HG03095 (cell line): ENCODE results near the gene SEMA4A.
"Not testable (repeated sequence)": the region's sequence is repeated elsewhere in the genome, so short reads cannot be mapped to it uniquely, and the experiment has no call there.

Experiments used
- ATAC-seq: cut with Tn5 transposase; IDR thresholded peaks from one replicate; pipeline ENCODE4 v1.9.1; 2021; ENCODE audit warnings: moderate library complexity; ENCODE audit not compliant: unreplicated experiment

Gene SEMA4A

DNA sequence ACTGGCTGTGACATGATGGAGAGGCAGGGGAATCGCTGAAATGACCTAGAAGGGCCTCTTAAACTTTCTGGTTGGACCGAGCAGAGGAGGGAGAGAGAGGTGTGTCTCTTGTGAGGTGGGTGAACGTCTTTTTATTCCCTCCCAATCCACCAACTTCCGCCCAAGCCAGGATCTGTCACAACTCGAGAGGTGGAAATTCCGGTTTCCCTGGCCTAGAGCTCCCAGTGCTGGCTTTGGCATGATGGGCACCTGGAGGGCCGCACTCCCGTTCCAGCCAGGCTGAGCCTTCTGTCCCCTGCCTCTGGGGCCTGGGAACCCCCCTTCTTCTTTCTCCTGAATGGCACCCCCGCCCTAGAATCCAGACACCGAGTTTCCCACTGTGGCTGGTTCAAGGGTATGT, at the start of gene SEMA4A:
TSS of gene SEMA4A (plus strand) at position 224 of the 400 bp plus-strand sequence. CDS start 994 bp downstream, outside the sequence.
- ATAC-seq = no peak

DNA sequence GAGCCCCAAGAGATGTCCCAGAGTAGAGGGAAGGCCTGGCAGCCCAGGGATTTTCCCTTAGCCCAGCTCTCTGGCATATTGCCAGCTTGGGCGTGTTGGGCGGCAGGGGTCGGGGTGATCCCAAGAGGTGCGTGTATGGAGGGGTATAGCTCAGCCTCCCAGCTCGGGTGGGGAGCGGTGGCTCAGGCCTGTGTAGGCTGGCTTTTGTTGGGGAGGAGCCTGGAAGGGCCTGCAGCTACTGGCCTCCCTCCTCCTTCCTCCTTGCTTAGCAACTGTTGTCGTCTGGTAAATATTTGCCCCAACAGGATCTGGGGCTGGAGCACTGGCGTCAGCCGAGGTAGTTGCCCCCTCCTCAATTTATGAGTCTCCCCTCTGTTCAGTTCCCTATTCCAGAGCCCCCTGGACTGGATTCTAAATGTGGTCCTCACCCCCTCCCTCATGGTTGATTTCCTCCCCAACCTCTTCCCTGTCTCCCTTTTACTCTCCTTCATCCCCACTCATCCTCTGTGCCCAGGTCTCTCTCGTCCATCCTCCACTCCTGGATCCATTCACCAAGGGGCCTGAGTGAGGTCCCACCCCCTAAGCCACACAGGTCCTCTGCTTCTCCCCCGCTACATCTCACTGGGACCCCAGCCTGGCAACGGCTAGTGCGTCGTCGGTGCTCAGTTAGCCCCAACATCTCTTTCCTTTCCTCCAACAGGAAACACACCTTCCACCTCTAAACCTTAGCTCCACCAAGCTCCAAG, 49.1 kb upstream of the SEMA4A start:
- no peak for ATAC-seq

DNA sequence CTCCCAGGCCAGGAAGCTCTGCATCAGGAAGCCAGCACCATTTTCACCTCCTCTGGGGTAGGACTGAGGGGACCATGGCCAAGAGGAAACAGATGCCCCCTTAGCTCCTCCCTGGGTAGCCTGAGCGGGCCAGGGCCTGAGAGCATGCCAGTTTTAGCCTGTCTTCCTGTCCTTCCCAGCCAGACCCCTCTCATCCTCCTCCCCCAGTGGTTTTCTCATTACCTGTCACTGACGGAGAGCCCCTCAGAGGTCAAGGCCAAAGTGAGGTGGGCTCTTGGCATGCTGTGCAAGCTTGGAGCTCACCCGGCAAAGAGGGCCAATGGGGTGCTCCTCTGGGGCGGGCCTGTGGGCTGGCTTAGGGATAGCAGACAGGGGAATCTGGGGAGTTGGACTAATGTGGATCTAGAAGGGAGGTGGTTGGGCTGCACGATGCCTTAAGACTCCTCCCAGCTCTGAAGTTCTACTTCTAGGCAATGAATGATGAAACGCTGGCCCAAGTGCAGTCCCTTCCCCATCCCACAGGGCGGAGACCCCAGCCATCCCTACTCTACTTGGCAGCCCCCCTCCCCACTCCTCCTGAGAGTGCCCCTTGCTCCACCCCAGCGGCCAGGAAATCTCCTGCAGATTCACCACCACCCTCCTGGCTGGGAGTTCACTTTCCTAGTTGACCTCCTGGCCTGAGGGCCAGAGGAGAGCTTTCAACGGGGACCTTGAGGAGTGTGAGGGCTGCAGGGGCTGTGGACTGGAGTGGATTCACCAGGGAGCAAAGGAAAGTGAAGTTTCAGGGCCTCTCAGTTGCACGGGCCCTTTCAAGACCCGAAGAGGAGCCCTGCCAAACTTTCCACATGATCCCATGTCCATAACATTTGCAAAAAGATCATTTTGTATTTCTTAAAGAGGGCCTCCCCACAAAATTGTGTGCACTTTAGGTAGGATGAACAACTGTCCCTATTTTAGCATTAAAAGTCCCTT, 48.2 kb upstream of the SEMA4A start:
- no peak for ATAC-seq

DNA sequence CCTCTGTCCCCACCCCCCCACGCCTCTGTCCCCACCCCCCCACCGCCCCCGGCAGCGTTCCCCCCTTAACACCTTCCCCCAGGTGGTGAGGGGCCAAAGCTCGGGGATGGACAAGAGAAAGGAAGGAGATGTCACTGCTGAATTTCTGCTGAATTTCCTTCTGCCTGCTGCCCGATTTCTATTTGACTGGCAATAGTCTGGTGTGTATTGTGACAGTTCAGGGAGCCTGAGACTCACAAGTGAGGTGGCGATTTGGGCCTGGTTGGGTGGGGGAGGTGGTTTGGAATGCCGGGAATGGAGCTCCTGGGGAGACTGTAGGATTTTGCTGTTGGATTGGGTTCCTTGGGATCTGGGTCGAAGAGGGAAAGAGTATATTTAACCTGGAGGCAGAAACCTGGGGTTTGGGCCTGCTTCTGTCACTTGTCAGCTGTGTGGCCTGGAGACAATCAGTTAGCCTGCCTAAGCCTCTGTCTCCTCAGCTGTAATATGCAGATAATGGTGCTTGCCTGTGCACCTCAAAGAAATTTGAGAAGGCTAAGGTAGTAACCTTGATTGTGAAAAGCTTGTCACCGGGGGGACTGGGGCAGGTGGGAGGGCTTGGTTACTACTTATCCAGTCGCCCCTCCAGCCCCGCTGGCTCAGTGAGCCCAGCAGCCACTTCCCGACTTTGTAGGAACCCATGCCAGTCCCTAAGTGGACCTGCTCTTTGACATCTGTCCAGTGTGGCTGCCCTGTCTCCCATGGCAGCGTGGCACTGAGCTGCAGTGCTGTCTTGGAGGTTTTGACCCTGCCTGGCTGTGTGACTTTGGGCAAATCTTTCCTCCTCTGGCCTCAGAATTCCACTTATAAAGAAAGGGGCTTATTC, 46.5 kb upstream of the SEMA4A start:
- no peak for ATAC-seq

DNA sequence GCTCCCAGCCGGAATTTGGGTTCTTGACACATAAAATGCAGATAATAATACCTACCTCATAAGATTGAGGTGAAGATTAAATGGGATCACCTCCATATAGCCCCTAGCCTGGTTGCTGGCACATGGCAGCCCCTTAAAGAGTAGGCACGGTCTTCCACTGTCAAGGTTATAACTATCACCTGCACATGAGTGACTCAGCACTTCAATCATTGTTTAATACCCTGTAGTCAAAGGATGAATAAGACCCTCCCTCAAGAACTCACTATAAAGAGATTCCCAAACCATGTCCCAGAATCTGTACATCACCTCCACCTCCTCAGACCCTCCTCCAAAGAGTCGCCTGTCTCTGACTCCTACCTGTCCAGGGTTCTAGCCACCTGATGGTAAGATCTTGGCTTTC, 45.3 kb upstream of the SEMA4A start:
- ATAC-seq = no peak

DNA sequence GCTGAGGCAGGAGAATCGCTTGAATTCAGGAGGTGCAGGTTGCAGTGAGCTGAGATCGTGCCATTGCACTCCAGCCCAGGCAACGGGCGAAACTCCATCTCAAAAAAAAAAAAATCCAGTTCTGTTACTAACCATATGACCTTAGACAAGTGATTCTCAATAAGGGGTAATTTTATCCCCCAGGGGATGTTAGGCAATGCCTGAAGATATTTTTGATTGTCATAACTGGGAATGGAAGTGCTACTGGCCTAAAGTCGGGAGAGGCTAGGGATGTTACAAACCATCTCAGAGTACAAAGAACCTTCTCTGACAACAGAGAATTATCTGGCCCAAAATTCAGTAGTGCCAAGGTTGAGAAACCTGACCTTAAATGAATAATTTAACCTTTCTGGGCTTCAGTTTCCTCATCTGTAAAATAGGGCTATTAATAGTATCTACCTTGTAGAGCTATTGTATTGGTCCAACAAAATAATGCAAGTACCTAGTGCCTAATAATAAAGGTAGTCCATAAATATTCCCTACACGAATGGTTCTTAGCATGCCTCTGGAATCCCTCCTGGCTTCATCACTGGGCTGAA, 44.6 kb upstream of the SEMA4A start:
- no peak for ATAC-seq

DNA sequence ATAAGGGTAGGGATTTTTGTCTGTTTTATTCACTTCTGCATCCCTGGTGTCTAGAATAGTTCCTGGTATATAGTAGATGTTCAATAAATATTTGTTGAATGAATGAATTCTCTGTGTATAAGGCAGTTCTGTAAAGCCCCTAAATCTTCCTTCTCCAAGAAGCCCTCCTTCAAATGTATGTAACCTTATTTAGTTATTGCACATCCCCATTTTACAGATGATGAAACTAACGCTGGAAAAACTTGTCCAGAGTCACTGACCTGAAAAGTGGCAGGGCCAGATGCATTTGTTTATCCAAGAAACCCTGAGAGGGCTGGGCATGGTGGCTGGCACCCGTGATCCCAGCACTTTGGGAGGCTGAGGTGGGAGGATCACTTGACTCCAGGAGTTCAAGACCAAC, 43.1 kb upstream of the SEMA4A start:
- no peak for ATAC-seq

DNA sequence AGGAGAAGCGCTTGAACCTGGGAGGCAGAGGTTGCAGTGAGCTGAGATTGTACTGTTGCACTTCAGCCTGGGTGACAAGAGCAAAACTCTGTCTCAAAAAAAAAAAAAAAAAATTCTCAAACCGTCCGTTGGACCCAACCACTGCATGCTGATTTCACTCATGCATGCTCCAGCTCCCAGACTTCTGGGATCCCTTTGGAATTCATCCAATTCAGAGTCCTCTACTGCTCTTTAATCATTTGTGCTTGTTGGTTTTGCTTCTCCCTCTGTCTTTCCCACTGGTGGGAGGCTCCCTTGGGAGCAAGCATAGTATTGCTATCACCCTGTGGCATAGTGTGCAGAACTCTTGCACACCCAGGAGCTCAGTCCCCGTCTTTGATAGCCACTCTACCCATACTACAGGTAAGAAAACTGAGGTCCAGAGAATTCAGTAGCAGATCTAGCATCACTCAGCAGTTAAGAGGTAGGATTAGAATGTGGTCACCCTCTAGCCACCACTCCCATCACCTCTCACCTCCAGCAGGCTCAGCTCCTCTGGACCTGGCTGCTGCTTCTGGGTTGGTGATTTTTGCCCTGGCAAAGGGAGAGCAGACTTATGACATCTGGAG, 41.9 kb upstream of the SEMA4A start:
- no peak for ATAC-seq

DNA sequence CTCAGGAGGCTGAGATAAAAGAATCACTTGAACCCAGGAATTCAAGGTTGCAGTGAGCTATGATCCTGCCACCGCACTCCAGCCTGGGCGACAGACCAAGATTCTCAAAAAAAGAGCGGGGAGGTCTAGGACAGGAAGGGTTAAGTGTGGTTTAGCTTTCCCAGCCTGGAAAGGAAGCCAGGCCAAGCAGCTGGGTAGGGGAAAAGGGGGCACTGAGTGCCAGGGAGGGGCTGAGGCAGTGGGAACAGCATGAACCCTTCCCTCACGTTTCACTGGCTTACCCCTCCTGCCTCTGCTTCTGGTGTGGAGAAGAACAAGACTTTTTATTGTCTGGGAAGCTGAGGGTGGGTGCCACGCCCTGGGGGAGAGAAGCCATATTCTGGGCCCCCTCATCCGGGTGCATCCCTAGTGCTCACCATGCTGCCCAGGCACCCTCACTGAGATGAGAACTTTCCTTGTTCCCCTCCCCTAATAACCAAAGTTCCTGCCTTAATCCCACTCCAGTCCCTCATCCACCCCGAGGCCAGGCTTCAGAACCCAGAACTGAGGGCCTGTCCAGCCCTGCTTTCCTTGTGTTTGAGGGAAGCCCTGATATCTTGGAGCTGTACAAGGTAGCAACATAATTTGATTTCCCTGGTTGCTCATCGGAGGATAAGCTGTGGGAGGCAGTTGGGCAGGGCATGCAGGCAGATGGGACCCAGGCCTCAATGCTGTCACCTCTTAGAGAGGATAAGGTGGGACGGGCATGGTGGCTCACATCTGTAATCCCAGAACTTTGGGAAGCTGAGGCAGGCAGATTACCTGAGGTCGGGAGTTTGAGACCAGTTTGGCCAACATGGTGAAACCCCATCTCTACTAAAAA, 40.9 kb upstream of the SEMA4A start:
- no peak for ATAC-seq

DNA sequence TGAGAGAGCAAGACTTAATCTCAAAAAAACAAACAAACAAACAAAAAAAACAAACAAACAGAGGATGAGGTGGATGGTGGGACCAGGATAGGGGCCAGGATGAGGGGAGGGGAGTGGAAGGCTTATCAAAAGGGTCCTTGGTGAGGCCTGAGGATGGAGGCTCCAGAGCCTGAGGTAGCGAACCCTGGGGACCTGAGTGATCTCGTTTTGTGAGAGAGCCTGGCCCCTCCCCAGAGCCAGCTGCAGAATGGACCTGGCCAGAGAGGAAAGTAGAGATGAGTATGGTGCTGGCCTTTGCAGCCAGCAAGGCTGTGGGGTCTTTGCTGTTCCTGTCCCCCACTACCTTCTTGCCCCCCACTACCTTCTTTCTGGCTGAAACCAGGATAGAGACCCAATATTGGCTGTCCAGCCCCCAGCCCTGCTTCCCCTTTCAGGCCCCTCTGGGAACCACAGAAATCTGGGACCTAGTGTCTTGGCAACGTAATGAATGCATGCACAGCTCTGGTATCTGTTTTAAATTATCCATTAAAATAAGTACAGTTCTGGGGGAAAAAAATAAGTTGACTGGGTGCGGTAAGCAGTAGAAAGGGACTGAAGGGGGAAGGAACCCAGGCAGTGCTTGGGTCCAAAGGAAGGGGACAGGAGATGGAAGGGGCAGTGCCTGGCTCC, 40.0 kb upstream of the SEMA4A start:
- no peak for ATAC-seq

DNA sequence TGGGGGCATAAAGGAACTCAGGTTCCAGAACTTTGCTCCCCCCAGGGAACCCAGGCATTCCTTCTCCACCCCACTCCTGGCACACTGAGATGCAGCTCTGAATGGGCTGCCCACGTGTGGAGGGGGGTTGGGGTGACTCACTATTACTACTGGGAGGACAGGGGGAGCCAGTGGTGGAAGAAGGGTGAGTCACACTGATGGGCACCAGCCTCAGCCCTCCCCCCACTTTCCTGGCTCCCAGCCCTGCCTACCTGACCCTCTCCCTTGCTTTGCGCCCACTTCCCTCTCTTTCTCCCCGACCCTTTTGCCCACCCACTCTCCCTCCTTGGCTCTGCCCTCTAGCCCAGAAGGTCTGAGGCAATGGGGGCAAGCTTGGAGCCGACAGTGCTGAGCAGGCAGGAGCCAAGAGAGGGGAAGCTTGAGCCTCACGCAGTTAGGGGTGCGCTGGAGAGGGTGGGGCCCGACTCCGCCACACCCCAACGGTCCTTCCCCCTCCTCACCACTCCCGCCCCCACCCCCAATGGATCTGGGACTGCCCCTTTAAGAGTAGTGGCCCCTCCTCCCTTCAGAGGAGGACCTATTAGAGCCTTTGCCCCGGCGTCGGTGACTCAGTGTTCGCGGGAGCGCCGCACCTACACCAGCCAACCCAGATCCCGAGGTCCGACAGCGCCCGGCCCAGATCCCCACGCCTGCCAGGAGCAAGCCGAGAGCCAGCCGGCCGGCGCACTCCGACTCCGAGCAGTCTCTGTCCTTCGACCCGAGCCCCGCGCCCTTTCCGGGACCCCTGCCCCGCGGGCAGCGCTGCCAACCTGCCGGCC, 39.1 kb upstream of the SEMA4A start, which contains the start of gene LMNA:
TSS of gene LMNA (plus strand) at position 611 of the 818 bp plus-strand sequence. CDS start 208 bp downstream, outside the sequence.
- ATAC-seq = peak; percentile 59

DNA sequence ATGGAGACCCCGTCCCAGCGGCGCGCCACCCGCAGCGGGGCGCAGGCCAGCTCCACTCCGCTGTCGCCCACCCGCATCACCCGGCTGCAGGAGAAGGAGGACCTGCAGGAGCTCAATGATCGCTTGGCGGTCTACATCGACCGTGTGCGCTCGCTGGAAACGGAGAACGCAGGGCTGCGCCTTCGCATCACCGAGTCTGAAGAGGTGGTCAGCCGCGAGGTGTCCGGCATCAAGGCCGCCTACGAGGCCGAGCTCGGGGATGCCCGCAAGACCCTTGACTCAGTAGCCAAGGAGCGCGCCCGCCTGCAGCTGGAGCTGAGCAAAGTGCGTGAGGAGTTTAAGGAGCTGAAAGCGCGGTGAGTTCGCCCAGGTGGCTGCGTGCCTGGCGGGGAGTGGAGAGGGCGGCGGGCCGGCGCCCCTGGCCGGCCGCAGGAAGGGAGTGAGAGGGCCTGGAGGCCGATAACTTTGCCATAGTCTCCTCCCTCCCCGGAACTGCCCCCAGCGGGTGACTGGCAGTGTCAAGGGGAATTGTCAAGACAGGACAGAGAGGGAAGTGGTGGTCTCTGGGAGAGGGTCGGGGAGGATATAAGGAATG, 38.4 kb upstream of the SEMA4A start:
- ATAC-seq = peak; percentile 3

DNA sequence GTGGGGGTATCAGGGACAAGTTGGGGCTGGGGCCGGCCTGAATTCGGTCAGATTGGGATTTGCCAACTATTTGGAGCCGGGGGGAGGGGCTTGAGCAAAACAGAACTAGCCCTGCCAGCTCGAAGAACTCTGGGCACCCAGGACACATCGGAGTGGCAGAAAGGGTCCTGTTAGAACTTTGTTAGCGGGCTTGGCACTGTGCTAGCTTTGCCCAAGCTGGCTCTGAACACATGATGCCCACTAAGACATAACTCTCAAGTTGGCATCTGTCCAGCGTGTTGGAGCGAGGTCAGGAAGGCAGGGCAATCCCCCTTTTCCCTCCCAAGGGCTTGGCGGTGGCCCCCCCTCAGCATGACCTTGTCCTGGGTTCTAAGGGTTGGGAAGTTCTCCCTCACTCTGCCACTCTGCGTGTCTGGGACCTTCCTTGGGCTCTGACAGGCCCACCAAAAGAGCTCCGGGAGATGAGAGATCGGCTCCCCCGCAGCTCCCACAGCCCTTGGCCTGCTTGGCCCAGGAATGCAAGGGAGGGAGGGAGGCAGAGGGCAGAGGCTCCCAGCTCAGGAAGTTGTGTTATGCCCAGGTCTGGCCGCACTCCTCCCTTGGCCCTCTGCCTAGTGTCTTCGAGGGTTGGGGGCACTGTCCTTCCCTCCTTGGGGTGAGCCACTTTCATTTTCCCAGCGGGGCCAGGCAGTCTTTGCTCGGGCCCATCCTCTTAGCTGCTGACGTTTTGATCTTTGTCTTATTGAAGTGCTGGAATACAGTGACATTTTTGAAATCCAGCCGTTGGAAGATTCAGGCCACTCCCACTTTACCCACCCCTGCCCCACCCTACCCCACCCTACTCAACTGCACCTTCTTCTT, 37.6 kb upstream of the SEMA4A start:
- ATAC-seq = no peak

DNA sequence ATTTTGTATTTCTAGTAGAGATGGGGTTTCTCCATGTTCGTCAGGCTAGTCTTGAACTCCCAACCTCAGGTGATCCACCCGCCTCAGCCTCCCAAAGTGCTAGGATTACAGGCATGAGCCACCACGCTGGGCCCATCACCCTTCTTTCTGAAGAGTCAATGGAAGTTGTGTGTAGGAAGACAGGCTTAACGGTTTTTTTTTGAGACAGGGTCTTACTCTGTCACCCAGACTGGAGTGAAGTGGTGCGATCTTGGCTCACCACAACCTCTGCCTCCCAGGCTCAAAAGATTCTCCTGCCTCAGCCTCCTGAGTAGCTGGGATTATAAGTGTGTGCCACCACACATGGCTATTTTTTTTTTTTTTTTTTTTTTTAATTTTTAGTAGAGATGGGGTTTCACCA, 36.7 kb upstream of the SEMA4A start:
- ATAC-seq = not testable (repeated sequence)

DNA sequence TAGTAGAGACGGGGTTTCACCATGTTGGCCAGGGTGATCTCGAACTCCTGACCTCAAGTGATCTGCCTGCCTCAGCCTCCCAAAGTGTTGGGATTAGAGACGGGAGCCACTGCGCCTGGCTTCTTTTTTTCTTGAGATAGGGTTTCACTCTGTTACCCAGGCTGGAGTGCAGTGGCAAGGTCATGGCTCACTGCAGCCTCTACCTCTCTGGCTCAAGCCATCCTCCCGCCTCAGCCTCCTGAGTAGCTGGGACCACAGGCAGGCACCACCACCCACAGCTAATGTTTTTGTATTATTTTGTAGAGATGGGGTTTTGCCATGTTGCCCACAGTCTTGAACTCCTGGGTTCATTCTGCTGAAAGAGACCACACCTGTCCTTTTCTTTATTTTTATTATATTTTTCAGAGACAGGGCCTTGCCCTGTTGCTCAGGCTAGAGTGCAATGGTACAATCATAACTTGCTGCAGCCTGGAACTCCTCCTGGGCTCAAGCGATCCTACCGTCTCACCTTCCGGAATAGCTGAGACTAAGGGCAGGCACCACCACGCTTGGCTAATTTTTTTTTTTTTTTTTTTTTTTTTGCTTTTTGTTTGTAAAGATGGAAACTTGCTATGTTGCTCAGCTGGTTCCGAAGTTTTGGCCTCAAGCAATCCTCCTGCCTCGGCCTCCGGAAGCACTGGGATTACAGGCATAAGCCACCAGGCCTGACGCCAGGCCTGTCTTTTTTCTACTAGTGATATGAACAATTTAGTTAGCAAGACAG, 35.8 kb upstream of the SEMA4A start:
- no peak for ATAC-seq
